GM10847 (cell line): ENCODE measurements around the gene CST4.
"Not testable (repeated sequence)": the region's sequence is repeated elsewhere in the genome, so short reads cannot be mapped to it uniquely, and the experiment has no call there.

Experiments
- POLR2A ChIP-seq: IDR thresholded peaks from 2 replicates; pipeline ENCODE4 v1.6.1; 2011; ENCODE audit not compliant: insufficient read length; ENCODE audit errors: extremely low read depth

CST4 gene

GRCh38 chr20:23688684-23689398 is at the start of gene CST4:
Gene CST4 (minus strand): TSS chr20:23689038. CDS start chr20:23688969, 69 bp downstream.
- not testable (repeated sequence) for TF ChIP-seq POLR2A

GRCh38 chr20:23727016-23727415 is 38.2 kb upstream of the CST4 start:
- TF ChIP-seq POLR2A = no peak

- no peak for TF ChIP-seq POLR2A
These were observed 36.3 kb upstream of the CST4 start for GRCh38 chr20:23725102-23725501.

GRCh38 chr20:23721962-23722361 is 33.1 kb upstream of the CST4 start:
- TF ChIP-seq POLR2A = no peak

GRCh38 chr20:23710771-23711170 is 21.9 kb upstream of the CST4 start:
- no peak for TF ChIP-seq POLR2A

- no peak for TF ChIP-seq POLR2A
These were observed 17.1 kb upstream of the CST4 start for GRCh38 chr20:23705895-23706294.

- TF ChIP-seq POLR2A = no peak
These were observed 13.2 kb upstream of the CST4 start for GRCh38 chr20:23702021-23702420.

GRCh38 chr20:23700931-23701330 is 12.1 kb upstream of the CST4 start:
- no peak for TF ChIP-seq POLR2A

- no peak for TF ChIP-seq POLR2A
These were observed 9.1 kb upstream of the CST4 start for GRCh38 chr20:23697947-23698346.

GRCh38 chr20:23691675-23692074 is 2.8 kb upstream of the CST4 start:
- TF ChIP-seq POLR2A = no peak

- no peak for TF ChIP-seq POLR2A
These were observed 1.7 kb upstream of the CST4 start for GRCh38 chr20:23690581-23690980.

GRCh38 chr20:23689399-23689690 is 507 bp upstream of the CST4 start:
- TF ChIP-seq POLR2A = no peak

GRCh38 chr20:23687986-23688385 is 852 bp downstream of the CST4 start:
- no peak for TF ChIP-seq POLR2A

- no peak for TF ChIP-seq POLR2A
These were observed 2.6 kb downstream of the CST4 start for GRCh38 chr20:23686046-23686750.

- TF ChIP-seq POLR2A = no peak
These were observed 4.6 kb downstream of the CST4 start for GRCh38 chr20:23684261-23684660.

- no peak for TF ChIP-seq POLR2A
These were observed 5.0 kb downstream of the CST4 start for GRCh38 chr20:23683807-23684206.

- TF ChIP-seq POLR2A = no peak
These were observed 5.6 kb downstream of the CST4 start for GRCh38 chr20:23683281-23683680.
